PC-9 (cell line): ENCODE results near the gene STK32B.

ENCODE experiments used
- EZH2 ChIP-seq: fragments of 200-600 bp; sonication (generic); IDR thresholded peaks from 2 replicates; pipeline ENCODE4 v1.8.0; 2017; ENCODE audit warnings: antibody characterized with exemption, low read depth
- TF ChIP-seq, protein P1 (sequence below): fragments of 200-600 bp; sonication (generic); conservative IDR thresholded peaks from 2 replicates; pipeline ENCODE4 v1.6.1; 2017; ENCODE audit warnings: mixed run types, antibody characterized with exemption, mild to moderate bottlenecking, moderate library complexity

DNA sequence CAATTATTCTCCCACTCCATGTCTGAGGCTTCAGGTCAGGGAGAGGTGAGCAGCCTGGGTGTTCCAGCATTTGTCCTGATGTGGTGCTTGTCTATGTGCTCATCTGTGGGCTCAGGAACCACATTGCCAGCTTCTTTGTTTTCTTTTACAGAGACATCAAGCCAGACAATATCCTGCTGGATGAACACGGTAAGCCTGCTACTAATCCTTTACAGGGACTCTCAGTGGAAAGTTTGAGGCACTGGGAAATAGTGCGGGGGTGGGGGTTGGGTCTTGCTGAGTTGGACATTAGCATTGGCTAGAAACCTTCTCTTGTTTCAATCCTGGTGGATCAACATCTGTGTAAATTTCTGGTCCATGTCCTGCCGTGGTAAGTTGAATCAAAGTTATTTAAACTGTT lies 346.8 kb downstream of the STK32B start:
- TF ChIP-seq, protein P1, sequence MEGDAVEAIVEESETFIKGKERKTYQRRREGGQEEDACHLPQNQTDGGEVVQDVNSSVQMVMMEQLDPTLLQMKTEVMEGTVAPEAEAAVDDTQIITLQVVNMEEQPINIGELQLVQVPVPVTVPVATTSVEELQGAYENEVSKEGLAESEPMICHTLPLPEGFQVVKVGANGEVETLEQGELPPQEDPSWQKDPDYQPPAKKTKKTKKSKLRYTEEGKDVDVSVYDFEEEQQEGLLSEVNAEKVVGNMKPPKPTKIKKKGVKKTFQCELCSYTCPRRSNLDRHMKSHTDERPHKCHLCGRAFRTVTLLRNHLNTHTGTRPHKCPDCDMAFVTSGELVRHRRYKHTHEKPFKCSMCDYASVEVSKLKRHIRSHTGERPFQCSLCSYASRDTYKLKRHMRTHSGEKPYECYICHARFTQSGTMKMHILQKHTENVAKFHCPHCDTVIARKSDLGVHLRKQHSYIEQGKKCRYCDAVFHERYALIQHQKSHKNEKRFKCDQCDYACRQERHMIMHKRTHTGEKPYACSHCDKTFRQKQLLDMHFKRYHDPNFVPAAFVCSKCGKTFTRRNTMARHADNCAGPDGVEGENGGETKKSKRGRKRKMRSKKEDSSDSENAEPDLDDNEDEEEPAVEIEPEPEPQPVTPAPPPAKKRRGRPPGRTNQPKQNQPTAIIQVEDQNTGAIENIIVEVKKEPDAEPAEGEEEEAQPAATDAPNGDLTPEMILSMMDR = no peak
- TF ChIP-seq EZH2 = no peak
